IMR-90 (cell line): ENCODE measurements around the gene CCDC141.

Source experiments
- BHLHE40 ChIP-seq: fragments of 150-350 bp; IDR thresholded peaks from 2 replicates; pipeline ENCODE4 v1.6.1; 2016; ENCODE audit warnings: mild to moderate bottlenecking, low read depth, low read length
- CEBPB ChIP-seq: IDR thresholded peaks from 2 replicates; pipeline ENCODE4 v1.6.1; 2012; ENCODE audit warnings: low read depth, low read length, improper control_type of control experiment
- FOS ChIP-seq: fragments of 150-350 bp; IDR thresholded peaks from 2 replicates; pipeline ENCODE4 v1.6.1; 2016; ENCODE audit warnings: low read depth, low read length
- MAFK ChIP-seq: IDR thresholded peaks from 2 replicates; pipeline ENCODE4 v1.6.1; 2012; ENCODE audit warnings: low read depth, low read length, improper control_type of control experiment
- MAZ ChIP-seq: IDR thresholded peaks from 2 replicates; pipeline ENCODE4 v1.6.1; 2012; ENCODE audit warnings: low read depth, mild to moderate bottlenecking, low read length, improper control_type of control experiment, moderate library complexity, borderline replicate concordance
- MXI1 ChIP-seq: IDR thresholded peaks from 2 replicates; pipeline ENCODE4 v1.6.1; 2012; ENCODE audit warnings: low read depth, mild to moderate bottlenecking, low read length, moderate library complexity, borderline replicate concordance
- POLR2A ChIP-seq: IDR thresholded peaks from 2 replicates; pipeline ENCODE4 v1.6.1; 2012; ENCODE audit warnings: mild to moderate bottlenecking, low read depth, low read length
- RAD21 ChIP-seq: IDR thresholded peaks from 2 replicates; pipeline ENCODE4 v1.6.1; 2012; ENCODE audit warnings: low read length, improper control_type of control experiment
- RCOR1 ChIP-seq: IDR thresholded peaks from 2 replicates; pipeline ENCODE4 v1.6.1; 2012; ENCODE audit warnings: mild to moderate bottlenecking, low read length, improper control_type of control experiment; ENCODE audit not compliant: insufficient replicate concordance
- TF ChIP-seq, protein P1 (sequence below): conservative IDR thresholded peaks from 2 replicates; pipeline ENCODE4 v1.5.1; 2012; ENCODE audit warnings: mild to moderate bottlenecking, low read depth, low read length, improper control_type of control experiment
- TF ChIP-seq, protein P2 (sequence below): fragments of 150-350 bp; IDR thresholded peaks from 2 replicates; pipeline ENCODE4 v1.6.1; 2017; ENCODE audit warnings: mild to moderate bottlenecking, antibody characterized with exemption, low read length, low read depth

DNA sequence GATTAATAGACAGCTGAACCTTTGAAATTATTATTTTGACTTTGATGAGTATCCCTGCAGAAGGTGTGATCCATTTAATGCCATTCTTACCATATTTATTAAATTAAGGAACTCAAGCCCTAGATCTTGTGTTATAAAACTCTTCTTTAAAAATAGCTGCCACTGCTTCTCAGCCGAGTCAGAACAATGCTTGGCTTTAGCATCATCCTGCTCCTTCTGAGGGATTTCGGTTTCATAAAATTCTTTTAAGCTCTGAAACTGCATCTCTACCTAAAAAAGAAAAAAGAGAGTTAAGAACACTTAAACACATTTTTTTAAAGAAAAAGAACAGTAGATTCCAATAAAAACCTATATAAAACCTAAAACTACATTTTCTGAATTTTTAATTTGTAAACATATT is 172.1 kb downstream of the CCDC141 start:
- TF ChIP-seq, protein P1, sequence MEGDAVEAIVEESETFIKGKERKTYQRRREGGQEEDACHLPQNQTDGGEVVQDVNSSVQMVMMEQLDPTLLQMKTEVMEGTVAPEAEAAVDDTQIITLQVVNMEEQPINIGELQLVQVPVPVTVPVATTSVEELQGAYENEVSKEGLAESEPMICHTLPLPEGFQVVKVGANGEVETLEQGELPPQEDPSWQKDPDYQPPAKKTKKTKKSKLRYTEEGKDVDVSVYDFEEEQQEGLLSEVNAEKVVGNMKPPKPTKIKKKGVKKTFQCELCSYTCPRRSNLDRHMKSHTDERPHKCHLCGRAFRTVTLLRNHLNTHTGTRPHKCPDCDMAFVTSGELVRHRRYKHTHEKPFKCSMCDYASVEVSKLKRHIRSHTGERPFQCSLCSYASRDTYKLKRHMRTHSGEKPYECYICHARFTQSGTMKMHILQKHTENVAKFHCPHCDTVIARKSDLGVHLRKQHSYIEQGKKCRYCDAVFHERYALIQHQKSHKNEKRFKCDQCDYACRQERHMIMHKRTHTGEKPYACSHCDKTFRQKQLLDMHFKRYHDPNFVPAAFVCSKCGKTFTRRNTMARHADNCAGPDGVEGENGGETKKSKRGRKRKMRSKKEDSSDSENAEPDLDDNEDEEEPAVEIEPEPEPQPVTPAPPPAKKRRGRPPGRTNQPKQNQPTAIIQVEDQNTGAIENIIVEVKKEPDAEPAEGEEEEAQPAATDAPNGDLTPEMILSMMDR, result no peak
- TF ChIP-seq POLR2A (no peak), MAZ (no peak), RAD21 (no peak), MAFK (no peak), FOS (no peak), MXI1 (no peak), CEBPB (no peak), RCOR1 (no peak), BHLHE40 (no peak)
- TF ChIP-seq, protein P2, sequence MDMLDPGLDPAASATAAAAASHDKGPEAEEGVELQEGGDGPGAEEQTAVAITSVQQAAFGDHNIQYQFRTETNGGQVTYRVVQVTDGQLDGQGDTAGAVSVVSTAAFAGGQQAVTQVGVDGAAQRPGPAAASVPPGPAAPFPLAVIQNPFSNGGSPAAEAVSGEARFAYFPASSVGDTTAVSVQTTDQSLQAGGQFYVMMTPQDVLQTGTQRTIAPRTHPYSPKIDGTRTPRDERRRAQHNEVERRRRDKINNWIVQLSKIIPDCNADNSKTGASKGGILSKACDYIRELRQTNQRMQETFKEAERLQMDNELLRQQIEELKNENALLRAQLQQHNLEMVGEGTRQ, result no peak
